Thoracic aorta (tissue), 2 donors: ENCODE measurements around the gene FCN1. TPM values are rescaled to one million over a fixed set of nuclear protein-coding genes. Genes with fewer than 3 reads are reported as not detected.

Source experiments
- ATAC-seq: fragments of 150-250 bp; one replicate; pipeline ENCODE4 v1.8.0; 2017; ENCODE audit warnings: low read depth; ENCODE audit not compliant: insufficient number of reproducible peaks, low FRiP score
- DNase-seq: peaks from one replicate; pipeline ENCODE4 v3.0.0-alpha.2; 2020; ENCODE audit warnings: low spot score
- H3K27ac ChIP-seq, 2 donors: fragments of 200-600 bp; sonication (generic); 1 replicate in 1 of 2; 2 replicates in 1 of 2; pipeline ENCODE4 v1.5.1; 2016; ENCODE audit warnings: mild to moderate bottlenecking in 2 of 2, moderate library complexity in 2 of 2
- H3K27me3 ChIP-seq: fragments of 200-600 bp; sonication (generic); replicated peaks from 2 replicates; pipeline ENCODE4 v1.6.0; 2016; ENCODE audit warnings: mild to moderate bottlenecking; ENCODE audit not compliant: insufficient read depth
- H3K36me3 ChIP-seq: fragments of 200-600 bp; sonication (generic); one replicate; pipeline ENCODE4 v1.5.1; 2016
- H3K4me1 ChIP-seq, 2 donors: fragments of 200-600 bp; sonication (generic); 1 replicate in 1 of 2; 2 replicates in 1 of 2; pipeline versions ENCODE4 v1.5.1 to v1.6.0; 2016; ENCODE audit warnings: low read depth in 2 of 2, mild to moderate bottlenecking in 1 of 2; ENCODE audit not compliant: control insufficient read depth in 1 of 2
- H3K4me3 ChIP-seq: fragments of 200-600 bp; sonication (generic); 2 replicates; pipeline ENCODE4 v1.5.1; 2016; ENCODE audit warnings: mild to moderate bottlenecking
- H3K9me3 ChIP-seq: fragments of 200-600 bp; sonication (generic); 2 replicates; pipeline ENCODE4 v1.5.1; 2016
- total RNA-seq, 2 donors: library from RNA; depleted of rRNA; stranded (reverse); fragments of >200 nt; gene quantifications; one replicate each; pipeline versions ENCODE4 v1.1.0 to v1.2.3, GENCODE V29; 2016
- TF ChIP-seq, protein P1 (sequence below): fragments of 200-600 bp; sonication (generic); IDR thresholded peaks from one replicate; pipeline ENCODE4 v1.5.1; 2019; ENCODE audit warnings: antibody characterized with exemption

The FCN1 gene
- total RNA-seq, 2 donors from 2014 or later: 2.2 to 14.3 TPM

DNA sequence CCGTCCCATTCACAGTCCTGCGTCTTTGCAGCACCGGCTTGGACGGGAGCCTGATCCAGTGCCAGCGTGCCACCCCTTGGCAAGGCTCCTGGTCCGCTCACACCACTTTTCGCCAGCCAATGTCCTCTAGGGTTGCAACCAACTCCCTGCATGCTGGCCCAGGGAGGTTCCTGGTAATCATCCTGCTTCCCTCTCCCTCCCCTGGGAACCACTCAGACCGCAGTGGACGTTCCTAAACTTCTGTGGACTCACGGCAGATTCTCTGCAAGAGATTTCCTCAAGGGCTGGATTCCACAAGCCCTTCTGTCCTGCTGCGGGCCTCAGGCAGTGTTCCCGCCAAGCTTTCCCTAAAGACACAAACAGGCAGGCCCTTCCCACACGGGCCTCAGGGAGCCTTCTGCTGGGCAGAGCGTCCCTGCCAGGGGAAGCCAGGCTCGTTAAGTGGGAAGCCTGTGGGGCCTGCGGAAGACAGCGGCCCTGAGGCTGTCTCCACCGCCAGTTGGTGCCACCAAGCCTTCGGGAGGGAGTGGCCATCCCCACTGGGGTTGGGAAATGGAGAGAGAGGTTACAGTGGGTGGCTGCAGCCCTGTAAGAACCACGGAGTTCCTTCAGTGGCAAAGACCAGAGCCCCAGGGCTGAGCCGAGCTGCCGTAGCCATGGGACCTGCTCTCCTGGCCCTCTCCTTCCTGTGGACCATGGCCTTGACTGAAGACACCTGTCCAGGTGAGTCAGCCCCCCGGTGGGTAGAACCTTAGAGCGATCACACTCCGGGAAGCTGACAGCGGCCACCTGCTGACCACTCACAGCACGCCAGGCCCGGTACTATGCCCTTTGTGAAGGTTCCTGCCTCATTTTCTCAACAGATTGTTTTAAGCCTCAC is 53.5 kb downstream of the FCN1 start:
- Histone ChIP-seq H3K9me3 (no peaks in the 10 kb centered on the region), H3K4me3 (peak overlapping the region; percentile 35), H3K4me1 (peaks cover 0 to 14% of the 10 kb centered on the region in 2 donors), H3K27me3 (no peaks in the 10 kb centered on the region), H3K27ac (peak overlapping the region in 1 of 2 donors; percentile 58), H3K36me3 (no peaks in the 10 kb centered on the region)
- DNase-seq (no peak), ATAC-seq (no peak)
- TF ChIP-seq, protein P1, sequence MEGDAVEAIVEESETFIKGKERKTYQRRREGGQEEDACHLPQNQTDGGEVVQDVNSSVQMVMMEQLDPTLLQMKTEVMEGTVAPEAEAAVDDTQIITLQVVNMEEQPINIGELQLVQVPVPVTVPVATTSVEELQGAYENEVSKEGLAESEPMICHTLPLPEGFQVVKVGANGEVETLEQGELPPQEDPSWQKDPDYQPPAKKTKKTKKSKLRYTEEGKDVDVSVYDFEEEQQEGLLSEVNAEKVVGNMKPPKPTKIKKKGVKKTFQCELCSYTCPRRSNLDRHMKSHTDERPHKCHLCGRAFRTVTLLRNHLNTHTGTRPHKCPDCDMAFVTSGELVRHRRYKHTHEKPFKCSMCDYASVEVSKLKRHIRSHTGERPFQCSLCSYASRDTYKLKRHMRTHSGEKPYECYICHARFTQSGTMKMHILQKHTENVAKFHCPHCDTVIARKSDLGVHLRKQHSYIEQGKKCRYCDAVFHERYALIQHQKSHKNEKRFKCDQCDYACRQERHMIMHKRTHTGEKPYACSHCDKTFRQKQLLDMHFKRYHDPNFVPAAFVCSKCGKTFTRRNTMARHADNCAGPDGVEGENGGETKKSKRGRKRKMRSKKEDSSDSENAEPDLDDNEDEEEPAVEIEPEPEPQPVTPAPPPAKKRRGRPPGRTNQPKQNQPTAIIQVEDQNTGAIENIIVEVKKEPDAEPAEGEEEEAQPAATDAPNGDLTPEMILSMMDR: no peak

DNA sequence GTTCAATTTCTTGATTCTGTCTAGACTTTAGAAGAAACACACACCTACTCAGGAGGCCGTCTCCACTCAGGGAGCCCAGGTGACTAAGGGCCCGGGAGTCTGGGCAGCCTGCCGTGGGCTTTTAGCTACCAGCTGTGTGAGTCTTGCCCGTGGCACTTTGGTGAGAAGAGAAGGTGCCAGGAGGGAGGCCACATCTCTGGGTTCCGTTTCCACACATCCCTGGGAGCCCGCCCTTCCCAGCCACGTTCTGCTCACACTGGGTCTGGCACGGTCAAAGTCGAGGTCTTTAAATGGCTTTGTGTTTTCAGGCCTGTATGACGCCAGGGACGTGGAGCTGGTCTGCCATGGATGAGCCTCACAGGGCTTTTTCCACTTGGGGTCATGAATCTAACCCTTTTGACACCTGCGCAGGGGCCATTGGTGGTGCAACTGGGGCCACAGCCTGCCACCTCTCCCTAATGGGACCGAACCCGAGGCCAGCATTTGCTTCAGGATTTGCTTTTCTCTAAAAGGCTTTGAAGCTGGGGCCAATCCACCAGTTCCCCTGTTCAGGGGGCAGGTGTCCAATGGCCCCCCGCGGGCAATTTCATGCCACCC is 54.3 kb downstream of the FCN1 start:
- Histone ChIP-seq H3K36me3 (no peaks in the 10 kb centered on the region), H3K4me1 (peaks cover under 1 to 16% of the 10 kb centered on the region in 2 donors), H3K27ac (no peak overlapping the region), H3K27me3 (no peaks in the 10 kb centered on the region), H3K4me3 (no peak overlapping the region), H3K9me3 (no peaks in the 10 kb centered on the region)
- TF ChIP-seq, protein P1: no peak
- ATAC-seq: no peak
- no peak for DNase-seq

DNA sequence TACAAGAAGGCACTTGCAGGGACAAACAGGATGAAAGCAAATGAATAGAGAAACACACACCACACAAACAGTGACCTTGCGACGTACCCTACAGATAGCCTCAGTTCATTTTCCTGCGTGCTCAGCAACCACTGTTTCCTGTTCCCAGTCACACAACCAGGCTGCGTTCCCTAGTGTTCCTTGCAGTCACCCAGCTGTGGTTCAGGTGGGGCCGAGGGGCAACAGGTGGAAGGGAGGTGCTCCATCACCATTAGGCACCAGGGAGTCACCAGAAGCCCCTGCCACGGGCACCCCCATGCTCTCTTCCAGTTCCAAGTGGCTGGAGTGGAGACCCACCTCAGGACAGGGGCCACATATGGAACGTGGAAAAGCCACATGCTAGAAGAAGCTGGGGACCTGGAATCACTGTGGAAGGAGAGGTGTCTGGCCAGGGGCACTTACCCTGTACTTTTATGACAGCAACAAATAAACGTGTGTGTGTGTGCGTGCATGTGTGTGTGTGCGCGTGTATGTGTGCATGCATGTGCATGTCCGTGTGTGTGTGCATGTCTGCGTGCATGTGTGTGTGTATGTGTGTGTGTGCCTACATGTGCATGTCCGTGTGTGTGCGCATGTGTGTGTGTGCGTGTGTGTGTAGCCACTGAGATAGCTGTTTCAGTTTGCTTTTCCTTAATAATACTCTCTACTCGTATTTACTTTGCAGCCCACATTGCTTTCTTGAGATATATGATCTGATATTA is 55.9 kb downstream of the FCN1 start:
- no peak for DNase-seq
- ATAC-seq: no peak
- TF ChIP-seq, protein P1: no peak
- no peaks in the 10 kb centered on the region for H3K36me3 ChIP-seq
- H3K9me3 ChIP-seq: no peaks in the 10 kb centered on the region
- no peaks in the 10 kb centered on the region for H3K27me3 ChIP-seq
- H3K4me1 ChIP-seq: peaks cover 3 to 20% of the 10 kb centered on the region in 2 donors
- no peak overlapping the region for H3K27ac ChIP-seq
- no peak overlapping the region for H3K4me3 ChIP-seq

DNA sequence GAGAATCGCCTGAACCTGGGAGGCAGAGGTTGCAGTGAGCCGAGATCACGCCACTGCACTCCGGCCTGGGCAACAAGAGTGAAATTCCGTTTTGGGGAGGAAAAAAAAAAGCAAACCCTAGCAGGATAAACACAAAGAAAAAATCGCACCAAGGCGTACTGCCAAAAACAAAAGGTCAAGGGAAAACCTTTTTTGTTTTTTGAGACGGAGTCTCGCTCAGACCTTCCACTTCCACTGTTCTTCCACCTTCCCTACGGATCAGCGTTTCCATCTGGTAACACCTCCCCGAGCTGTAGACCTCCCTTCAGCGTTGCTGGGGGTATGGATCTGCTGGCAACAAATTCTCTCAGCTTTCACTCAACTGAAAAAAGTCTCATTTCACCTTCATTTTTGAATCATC is 57.2 kb downstream of the FCN1 start:
- Histone ChIP-seq H3K27me3 (no peaks in the 10 kb centered on the region), H3K4me1 (peaks cover 3 to 20% of the 10 kb centered on the region in 2 donors), H3K4me3 (no peak overlapping the region), H3K9me3 (no peaks in the 10 kb centered on the region), H3K27ac (no peak overlapping the region), H3K36me3 (no peaks in the 10 kb centered on the region)
- no peak for DNase-seq
- no peak for ATAC-seq
- TF ChIP-seq, protein P1: no peak
